ENCODE results near the gene STK32C.

STK32C gene

DNA sequence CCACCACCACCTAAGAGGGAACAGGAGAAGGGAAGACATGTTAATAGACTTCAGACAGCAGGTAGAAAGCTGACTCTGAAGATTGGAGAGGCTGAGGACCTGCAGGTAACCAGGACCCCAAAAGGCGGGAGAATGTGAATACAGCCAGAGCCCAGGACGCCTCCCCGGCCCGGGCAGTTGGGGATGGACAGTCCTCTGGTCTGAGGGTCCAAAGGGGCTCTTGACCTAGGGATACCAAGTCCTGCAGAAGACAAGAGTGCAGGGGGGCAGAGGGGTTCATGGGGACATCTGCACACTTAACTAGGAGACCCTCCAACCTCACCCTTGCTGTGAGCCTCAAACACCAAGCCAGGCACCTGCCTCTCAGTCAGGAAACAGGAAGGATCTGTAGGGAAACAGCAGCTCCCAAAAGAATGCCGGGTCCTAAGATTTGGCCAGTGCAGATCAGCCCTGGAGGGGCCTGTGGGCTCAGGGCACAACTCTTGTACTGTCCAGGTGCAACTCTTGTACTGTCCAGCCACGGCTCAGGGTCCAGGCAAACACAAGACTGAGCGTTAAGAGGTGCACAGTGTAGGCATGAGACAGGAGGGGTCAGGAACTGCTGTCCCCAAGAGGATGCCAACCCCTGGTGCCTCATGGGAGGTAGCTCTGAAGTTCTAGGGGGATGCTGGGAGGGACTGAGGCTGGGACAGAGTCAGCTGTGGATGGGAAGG is 2.3 kb upstream of the STK32C start:
- TF ChIP-seq SIN3A (IDR thresholded peaks at IDR 0.05; ENCODE audit: borderline replicate concordance, insufficient read depth, low read length) (no peak), TAF1 (IDR thresholded peaks at IDR 0.05; ENCODE audit: borderline replicate concordance, insufficient read depth, low read length) (no peak)

DNA sequence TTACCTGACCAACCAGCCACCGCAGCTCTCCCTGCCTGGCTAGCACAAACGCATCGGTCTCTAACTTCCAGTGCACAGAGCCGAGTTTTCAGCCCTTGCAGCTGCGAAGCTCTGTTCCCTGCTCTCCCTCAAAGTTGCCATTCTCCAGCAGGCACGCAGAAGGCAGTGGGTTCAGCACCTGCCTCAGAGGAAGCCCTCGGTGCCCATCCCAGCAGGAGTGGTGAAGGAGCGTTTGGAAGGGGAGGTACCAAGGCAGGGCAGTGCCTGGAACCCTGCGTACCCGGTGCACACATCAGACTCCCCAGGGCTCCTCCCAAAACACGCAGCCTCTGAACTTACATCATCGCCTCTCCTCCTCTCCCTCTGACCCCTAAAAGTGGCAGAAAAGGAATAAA is 1.7 kb upstream of the STK32C start:
- TF ChIP-seq FOXP2 (optimal IDR thresholded peaks at IDR 0.05; ENCODE audit: borderline replicate concordance, extremely low read depth, extremely low read length, insufficient read depth) (no peak), TAF1 (IDR thresholded peaks at IDR 0.05; ENCODE audit: borderline replicate concordance, insufficient read depth, low read length) (no peak), POLR2AphosphoS5 (IDR thresholded peaks at IDR 0.05; ENCODE audit: low read depth, low read length) (no peak), SIN3A (IDR thresholded peaks at IDR 0.05; ENCODE audit: borderline replicate concordance, insufficient read depth, low read length) (no peak)
- TF ChIP-seq, protein P1, sequence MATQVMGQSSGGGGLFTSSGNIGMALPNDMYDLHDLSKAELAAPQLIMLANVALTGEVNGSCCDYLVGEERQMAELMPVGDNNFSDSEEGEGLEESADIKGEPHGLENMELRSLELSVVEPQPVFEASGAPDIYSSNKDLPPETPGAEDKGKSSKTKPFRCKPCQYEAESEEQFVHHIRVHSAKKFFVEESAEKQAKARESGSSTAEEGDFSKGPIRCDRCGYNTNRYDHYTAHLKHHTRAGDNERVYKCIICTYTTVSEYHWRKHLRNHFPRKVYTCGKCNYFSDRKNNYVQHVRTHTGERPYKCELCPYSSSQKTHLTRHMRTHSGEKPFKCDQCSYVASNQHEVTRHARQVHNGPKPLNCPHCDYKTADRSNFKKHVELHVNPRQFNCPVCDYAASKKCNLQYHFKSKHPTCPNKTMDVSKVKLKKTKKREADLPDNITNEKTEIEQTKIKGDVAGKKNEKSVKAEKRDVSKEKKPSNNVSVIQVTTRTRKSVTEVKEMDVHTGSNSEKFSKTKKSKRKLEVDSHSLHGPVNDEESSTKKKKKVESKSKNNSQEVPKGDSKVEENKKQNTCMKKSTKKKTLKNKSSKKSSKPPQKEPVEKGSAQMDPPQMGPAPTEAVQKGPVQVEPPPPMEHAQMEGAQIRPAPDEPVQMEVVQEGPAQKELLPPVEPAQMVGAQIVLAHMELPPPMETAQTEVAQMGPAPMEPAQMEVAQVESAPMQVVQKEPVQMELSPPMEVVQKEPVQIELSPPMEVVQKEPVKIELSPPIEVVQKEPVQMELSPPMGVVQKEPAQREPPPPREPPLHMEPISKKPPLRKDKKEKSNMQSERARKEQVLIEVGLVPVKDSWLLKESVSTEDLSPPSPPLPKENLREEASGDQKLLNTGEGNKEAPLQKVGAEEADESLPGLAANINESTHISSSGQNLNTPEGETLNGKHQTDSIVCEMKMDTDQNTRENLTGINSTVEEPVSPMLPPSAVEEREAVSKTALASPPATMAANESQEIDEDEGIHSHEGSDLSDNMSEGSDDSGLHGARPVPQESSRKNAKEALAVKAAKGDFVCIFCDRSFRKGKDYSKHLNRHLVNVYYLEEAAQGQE (IDR thresholded peaks at IDR 0.05; ENCODE audit: insufficient read depth in 1 of 2, low read depth in 2 of 2, low read length in 2 of 2): no peak

DNA sequence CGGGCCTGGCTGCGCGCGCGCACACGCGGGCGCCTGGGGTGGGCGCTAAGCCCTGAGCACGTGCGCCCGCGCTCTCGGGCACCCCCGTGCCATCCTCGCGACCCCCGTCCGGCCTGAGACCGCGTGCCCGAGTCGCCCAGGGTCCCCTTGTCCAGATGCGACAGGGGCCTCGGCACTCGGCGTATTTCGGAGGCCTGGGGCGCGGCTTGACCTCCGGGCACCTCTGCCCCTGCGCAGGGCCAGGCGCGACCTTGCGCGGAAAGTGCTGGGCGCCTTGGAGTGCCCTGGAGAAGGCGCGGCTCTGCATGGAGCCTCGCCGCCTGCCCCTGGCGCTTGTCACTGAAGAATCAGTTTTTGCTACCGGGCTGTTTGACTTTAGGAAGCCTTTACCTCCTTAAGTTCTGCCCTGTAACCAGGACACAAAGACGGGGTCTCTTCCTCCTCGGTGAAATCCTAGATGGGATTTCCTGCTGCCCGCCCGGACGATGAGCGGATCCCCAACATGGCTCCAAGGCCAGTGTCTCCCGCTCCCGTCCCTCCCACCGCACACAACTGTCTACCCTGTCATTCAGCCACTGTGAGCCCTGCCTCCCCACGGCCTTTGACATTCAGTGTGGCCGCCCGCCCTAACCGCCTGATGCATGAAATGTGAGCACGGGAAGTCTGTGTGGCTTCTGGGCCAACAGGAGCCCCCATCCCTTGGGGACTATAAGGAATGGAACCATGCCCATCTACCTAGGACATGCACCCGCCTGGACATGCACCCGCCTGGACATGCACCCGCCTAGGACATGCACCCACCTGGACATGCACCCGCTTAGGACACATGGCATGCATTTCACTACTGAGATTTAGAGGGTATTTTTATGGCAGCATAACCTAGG is 1.1 kb upstream of the STK32C start:
- no peak for TF ChIP-seq SIN3A (IDR thresholded peaks at IDR 0.05; ENCODE audit: borderline replicate concordance, insufficient read depth, low read length)
- TF ChIP-seq FOXP2 (optimal IDR thresholded peaks at IDR 0.05; ENCODE audit: borderline replicate concordance, extremely low read depth, extremely low read length, insufficient read depth): no peak
- TF ChIP-seq, protein P1 (IDR thresholded peaks at IDR 0.05; ENCODE audit: insufficient read depth in 1 of 2, low read depth in 2 of 2, low read length in 2 of 2): no peak
- TF ChIP-seq TAF1 (IDR thresholded peaks at IDR 0.05; ENCODE audit: borderline replicate concordance, insufficient read depth, low read length): no peak
- no peak for TF ChIP-seq POLR2AphosphoS5 (IDR thresholded peaks at IDR 0.05; ENCODE audit: low read depth, low read length)

DNA sequence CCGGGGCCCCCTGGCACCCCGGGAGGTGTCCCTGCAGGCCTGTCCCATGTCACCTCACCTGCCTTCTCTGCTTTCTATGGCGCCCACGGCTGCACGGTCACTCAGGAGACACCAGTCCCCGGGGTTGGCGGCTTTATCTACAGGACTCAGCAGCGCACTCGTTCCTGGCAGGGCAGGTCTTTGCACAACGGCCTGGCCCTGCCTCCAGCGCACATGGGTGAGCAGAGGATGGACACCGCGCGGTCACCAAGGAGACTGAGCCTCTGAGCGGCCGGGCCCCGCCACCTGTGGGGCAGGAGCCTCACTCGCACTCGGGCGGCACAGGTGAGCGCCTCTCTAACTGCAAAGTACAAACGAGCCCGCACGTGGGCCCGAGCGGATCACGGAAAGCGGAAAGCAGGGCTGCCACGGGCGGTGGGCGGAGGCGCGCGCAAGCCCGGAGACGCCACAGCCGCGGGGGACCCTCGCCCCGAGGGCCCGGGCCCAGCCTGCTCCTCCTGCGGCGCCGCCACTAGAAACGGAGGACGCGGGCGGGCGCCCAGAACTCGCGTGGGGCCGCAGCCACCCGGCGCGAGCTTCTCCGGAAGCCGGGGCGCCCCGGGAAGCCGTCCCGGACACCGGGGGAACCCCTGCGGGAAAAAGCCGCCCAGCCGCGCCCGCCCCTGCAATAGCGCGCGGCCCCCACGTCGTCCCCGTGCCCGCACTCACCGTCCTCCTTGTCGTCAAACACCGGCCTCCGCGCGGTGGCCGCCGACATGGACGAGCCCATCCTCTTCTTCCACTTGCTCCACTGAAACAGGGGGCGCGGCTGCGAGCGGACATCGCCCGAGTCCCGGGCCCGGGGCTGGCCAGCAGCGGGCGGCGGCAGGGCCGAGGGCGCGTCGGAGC is 642 bp downstream of the STK32C start:
- TF ChIP-seq FOXP2 (optimal IDR thresholded peaks at IDR 0.05; ENCODE audit: borderline replicate concordance, extremely low read depth, extremely low read length, insufficient read depth): no peak
- TF ChIP-seq, protein P1 (IDR thresholded peaks at IDR 0.05; ENCODE audit: insufficient read depth in 1 of 2, low read depth in 2 of 2, low read length in 2 of 2): no peak
- TF ChIP-seq SIN3A (IDR thresholded peaks at IDR 0.05; ENCODE audit: borderline replicate concordance, insufficient read depth, low read length): no peak
- TF ChIP-seq TAF1 (IDR thresholded peaks at IDR 0.05; ENCODE audit: borderline replicate concordance, insufficient read depth, low read length): no peak
- TF ChIP-seq POLR2AphosphoS5 (IDR thresholded peaks at IDR 0.05; ENCODE audit: low read depth, low read length): no peak

GRCh38 chr10:132306343-132306685 is 1.4 kb downstream of the STK32C start:
- TF ChIP-seq SIN3A (IDR thresholded peaks at IDR 0.05; ENCODE audit: borderline replicate concordance, insufficient read depth, low read length) (no peak), TAF1 (IDR thresholded peaks at IDR 0.05; ENCODE audit: borderline replicate concordance, insufficient read depth, low read length) (no peak), POLR2AphosphoS5 (IDR thresholded peaks at IDR 0.05; ENCODE audit: low read depth, low read length) (no peak)
- TF ChIP-seq, protein P1 (IDR thresholded peaks at IDR 0.05; ENCODE audit: insufficient read depth in 1 of 2, low read depth in 2 of 2, low read length in 2 of 2): no peak

Measured in PFSK-1 (cell line).